Measurements from ENCODE around the gene LEAP2. TPM values are rescaled to one million over a fixed set of nuclear protein-coding genes. Genes with fewer than 3 reads are reported as not detected.

LEAP2 gene
- polyA plus RNA-seq, 1 donor from 2014 or later: 1.6 TPM

DNA sequence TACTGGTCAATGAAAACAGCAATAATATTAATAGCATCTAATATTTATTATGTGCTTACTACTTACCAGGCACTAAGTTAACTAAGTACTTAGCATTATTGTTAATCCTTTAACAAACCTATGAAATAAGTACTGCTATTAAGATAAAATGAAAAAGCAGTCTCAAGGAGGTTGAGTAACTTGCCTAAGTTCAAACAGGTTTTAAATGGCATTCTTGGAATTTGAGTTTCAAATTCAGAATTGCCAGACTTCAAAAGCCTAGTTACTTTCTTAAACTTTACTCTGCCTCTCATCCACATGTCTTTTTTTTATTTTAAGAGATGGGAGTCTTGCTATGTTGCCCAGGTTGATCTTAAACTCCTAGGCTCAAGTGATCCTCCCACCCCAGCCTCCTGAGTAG lies 16.0 kb downstream of the LEAP2 start:
- Histone ChIP-seq H3K79me2 (replicated peaks; ENCODE audit: insufficient read depth, low read length) (peaks cover 11% of the 10 kb centered on the region), H3K9me2 (ENCODE audit: insufficient read depth, low read length) (no peaks in the 10 kb centered on the region), H3K27me3 (ENCODE audit: insufficient read depth, low read depth, low read length) (no peaks in the 10 kb centered on the region), H2AFZ (ENCODE audit: low read depth, low read length) (no peak overlapping the region), H3K4me3 (ENCODE audit: low read length) (no peak overlapping the region), H3F3A (ENCODE audit: insufficient read depth, low read length, poor library complexity, severe bottlenecking) (no peaks in the 10 kb centered on the region), H4K20me1 (ENCODE audit: insufficient read depth) (no peaks in the 10 kb centered on the region), H3K9ac (ENCODE audit: low read length) (no peak overlapping the region), H3K27ac (ENCODE audit: low read length) (no peak overlapping the region), H3K36me3 (ENCODE audit: insufficient read depth, low read length) (peaks cover 11% of the 10 kb centered on the region), H3K9me3 (ENCODE audit: low read length) (no peaks in the 10 kb centered on the region), H3K4me2 (ENCODE audit: low read length) (no peak overlapping the region)
- TF ChIP-seq EP300 (conservative IDR thresholded peaks at IDR 0.05; ENCODE audit: poor library complexity, severe bottlenecking) (no peak), POLR2AphosphoS5 (IDR thresholded peaks at IDR 0.05) (no peak), MXI1 (conservative IDR thresholded peaks at IDR 0.05; ENCODE audit: poor library complexity, severe bottlenecking) (no peak), TAF1 (IDR thresholded peaks at IDR 0.05; ENCODE audit: low read depth) (no peak), EZH2 (IDR thresholded peaks at IDR 0.05; ENCODE audit: borderline replicate concordance, insufficient read depth, low read length, poor library complexity, severe bottlenecking) (no peak), SMC3 (conservative IDR thresholded peaks at IDR 0.05; ENCODE audit: poor library complexity) (no peak), RAD21 (conservative IDR thresholded peaks at IDR 0.05) (no peak)
- TF ChIP-seq, protein P1, sequence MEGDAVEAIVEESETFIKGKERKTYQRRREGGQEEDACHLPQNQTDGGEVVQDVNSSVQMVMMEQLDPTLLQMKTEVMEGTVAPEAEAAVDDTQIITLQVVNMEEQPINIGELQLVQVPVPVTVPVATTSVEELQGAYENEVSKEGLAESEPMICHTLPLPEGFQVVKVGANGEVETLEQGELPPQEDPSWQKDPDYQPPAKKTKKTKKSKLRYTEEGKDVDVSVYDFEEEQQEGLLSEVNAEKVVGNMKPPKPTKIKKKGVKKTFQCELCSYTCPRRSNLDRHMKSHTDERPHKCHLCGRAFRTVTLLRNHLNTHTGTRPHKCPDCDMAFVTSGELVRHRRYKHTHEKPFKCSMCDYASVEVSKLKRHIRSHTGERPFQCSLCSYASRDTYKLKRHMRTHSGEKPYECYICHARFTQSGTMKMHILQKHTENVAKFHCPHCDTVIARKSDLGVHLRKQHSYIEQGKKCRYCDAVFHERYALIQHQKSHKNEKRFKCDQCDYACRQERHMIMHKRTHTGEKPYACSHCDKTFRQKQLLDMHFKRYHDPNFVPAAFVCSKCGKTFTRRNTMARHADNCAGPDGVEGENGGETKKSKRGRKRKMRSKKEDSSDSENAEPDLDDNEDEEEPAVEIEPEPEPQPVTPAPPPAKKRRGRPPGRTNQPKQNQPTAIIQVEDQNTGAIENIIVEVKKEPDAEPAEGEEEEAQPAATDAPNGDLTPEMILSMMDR (IDR thresholded peaks at IDR 0.05; ENCODE audit: poor library complexity, severe bottlenecking): no peak
- TF ChIP-seq, protein P2, sequence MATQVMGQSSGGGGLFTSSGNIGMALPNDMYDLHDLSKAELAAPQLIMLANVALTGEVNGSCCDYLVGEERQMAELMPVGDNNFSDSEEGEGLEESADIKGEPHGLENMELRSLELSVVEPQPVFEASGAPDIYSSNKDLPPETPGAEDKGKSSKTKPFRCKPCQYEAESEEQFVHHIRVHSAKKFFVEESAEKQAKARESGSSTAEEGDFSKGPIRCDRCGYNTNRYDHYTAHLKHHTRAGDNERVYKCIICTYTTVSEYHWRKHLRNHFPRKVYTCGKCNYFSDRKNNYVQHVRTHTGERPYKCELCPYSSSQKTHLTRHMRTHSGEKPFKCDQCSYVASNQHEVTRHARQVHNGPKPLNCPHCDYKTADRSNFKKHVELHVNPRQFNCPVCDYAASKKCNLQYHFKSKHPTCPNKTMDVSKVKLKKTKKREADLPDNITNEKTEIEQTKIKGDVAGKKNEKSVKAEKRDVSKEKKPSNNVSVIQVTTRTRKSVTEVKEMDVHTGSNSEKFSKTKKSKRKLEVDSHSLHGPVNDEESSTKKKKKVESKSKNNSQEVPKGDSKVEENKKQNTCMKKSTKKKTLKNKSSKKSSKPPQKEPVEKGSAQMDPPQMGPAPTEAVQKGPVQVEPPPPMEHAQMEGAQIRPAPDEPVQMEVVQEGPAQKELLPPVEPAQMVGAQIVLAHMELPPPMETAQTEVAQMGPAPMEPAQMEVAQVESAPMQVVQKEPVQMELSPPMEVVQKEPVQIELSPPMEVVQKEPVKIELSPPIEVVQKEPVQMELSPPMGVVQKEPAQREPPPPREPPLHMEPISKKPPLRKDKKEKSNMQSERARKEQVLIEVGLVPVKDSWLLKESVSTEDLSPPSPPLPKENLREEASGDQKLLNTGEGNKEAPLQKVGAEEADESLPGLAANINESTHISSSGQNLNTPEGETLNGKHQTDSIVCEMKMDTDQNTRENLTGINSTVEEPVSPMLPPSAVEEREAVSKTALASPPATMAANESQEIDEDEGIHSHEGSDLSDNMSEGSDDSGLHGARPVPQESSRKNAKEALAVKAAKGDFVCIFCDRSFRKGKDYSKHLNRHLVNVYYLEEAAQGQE (IDR thresholded peaks at IDR 0.05; ENCODE audit: borderline replicate concordance): no peak

GRCh38 chr5:132890817-132891216 lies 17.3 kb downstream of the LEAP2 start:
- Histone ChIP-seq H3F3A (ENCODE audit: insufficient read depth, low read length, poor library complexity, severe bottlenecking) (no peaks in the 10 kb centered on the region), H3K9me3 (ENCODE audit: low read length) (no peaks in the 10 kb centered on the region), H3K4me2 (ENCODE audit: low read length) (no peak overlapping the region), H3K4me3 (ENCODE audit: low read length) (no peak overlapping the region), H3K79me2 (replicated peaks; ENCODE audit: insufficient read depth, low read length) (peaks cover 11% of the 10 kb centered on the region), H4K20me1 (ENCODE audit: insufficient read depth) (no peaks in the 10 kb centered on the region), H3K27ac (ENCODE audit: low read length) (no peak overlapping the region), H2AFZ (ENCODE audit: low read depth, low read length) (no peak overlapping the region), H3K9ac (ENCODE audit: low read length) (no peak overlapping the region), H3K27me3 (ENCODE audit: insufficient read depth, low read depth, low read length) (no peaks in the 10 kb centered on the region), H3K36me3 (ENCODE audit: insufficient read depth, low read length) (peaks cover 12% of the 10 kb centered on the region), H3K9me2 (ENCODE audit: insufficient read depth, low read length) (no peaks in the 10 kb centered on the region)
- TF ChIP-seq MXI1 (conservative IDR thresholded peaks at IDR 0.05; ENCODE audit: poor library complexity, severe bottlenecking) (no peak), SMC3 (conservative IDR thresholded peaks at IDR 0.05; ENCODE audit: poor library complexity) (no peak), RAD21 (conservative IDR thresholded peaks at IDR 0.05) (no peak)
